HTR-8/SVneo (cell line): ENCODE measurements around the gene ZFP64.

Experiments
- DNase-seq: peaks from one replicate; pipeline ENCODE4 v3.0.0; 2011; ENCODE audit warnings: low spot score, mixed read lengths; ENCODE audit not compliant: insufficient read length
- FAIRE-seq: peaks from 2 replicates; lab custom pipeline; 2011; peaks lifted over from hg19 to GRCh38; lab: Jason Lieb, UNC

Gene ZFP64

DNA sequence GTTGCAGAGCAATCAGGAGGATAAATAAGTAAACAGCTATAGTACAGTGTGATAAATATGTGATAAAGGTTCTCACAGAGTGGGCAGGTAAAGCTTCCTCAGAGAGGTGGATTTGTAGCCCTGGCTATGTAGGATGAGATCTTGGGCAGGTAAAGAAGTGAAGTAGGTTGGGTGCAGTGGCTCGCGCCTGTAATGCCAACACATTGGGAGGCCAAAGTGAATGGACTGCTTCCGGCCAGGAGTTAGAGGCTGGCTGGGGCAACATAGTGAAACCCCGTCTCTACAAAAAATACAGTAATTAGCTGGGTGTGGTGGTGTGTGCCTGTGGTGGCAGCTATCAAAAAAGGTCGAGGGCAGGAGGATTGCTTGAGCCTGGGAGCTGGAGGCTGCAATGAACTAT, 72.9 kb downstream of the ZFP64 start:
- no peak for DNase-seq

DNA sequence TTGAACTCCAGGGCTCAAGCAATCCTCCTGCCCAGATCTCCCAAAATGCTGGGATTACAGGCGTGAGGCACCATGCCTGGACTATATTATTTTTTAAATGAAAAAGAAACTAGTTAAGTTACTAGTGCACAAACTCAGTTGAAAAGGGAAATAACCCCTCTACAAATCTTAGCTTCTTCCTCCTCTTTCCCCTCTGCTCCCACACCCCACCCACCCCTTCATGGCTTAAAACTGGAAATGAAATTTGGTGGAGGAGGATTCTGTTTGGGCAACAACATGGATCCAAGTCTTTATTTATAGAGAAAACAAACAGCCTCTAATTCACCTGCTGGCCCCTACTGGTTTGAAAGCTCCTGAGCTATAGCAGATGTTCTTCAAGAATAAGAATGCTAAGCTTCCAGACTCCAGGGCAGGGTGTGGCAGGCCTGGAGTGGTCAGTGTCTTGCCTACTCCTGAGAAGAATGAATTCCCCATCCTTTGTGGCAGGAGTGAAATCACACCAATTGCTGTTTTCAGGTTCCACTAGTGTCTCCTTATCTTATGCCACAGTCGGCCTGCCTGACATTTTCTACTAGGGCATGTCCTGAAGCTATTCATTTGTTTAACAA, 73.5 kb downstream of the ZFP64 start:
- no peak for DNase-seq
- FAIRE-seq, result peak; percentile 44

More for the DNA sequence above, 72.9 kb downstream of the ZFP64 start:
- FAIRE-seq, result peak; percentile 26

DNA sequence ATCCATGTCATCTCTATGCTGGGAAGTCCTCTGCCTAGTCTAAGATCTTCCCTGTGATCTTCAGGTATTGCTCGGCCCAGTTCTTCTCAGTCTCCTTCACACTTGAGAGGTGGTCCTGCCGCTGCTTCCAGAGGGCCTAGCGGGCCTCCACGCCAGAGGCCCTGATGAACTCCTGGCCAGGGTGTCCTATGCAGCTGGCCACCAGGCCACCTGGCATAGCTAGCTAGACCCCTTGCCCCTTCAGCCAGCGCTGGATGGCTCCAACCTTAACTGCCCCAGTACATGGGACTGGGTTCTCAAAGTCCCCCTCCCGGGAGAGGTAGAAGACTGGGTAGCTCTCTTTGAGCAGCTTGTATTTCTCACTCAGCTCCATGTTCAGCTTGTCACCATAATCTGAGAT, 81.1 kb downstream of the ZFP64 start:
- DNase-seq (no peak), FAIRE-seq (no peak)

DNA sequence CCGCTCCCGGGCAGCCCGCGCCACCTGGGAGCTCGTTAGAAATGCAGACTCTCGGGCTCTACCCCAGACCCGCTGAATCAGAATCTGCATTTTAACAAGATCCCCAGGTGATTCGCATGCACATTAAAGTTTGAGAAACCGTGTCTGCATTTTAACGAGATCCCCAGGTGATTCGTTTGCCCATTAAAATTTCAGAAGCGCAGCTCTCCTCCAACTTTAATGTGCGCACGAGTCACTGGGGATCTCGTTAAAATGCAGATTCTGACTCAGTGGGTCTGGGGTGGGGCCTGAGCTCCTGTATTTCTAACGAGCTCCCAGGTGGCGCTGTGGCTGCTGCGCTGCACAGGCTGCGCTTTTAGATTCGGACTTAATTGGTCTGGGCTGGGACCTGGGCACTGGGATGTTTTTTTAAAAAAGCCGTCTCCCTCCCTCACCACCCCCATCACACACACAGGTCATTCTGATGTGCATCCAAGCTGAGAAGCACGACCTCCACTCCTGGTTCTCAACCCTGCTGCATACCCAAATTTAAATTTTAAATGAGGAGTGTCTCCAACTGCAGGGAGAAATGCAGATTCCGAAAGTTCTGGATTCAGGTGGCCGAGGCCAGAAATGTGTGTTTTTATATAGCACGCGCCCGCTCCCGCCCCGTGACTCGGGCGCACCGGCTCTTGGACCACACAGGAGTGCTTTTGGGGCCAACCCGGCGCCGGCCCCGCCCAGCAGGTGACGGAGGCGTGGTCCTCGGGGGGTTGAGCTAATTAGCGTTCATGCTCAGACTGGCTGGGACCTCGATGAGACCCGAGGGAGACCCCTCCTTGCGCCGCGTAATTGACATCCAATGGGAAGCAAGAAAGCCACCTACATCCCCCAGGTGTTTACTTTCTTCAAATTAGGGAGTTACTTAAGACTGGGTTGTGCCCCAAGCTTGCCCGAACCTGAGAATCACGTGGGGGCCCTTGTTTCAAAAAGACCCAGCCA, 85.8 kb downstream of the ZFP64 start:
- FAIRE-seq (peak; percentile 49), DNase-seq (no peak)

DNA sequence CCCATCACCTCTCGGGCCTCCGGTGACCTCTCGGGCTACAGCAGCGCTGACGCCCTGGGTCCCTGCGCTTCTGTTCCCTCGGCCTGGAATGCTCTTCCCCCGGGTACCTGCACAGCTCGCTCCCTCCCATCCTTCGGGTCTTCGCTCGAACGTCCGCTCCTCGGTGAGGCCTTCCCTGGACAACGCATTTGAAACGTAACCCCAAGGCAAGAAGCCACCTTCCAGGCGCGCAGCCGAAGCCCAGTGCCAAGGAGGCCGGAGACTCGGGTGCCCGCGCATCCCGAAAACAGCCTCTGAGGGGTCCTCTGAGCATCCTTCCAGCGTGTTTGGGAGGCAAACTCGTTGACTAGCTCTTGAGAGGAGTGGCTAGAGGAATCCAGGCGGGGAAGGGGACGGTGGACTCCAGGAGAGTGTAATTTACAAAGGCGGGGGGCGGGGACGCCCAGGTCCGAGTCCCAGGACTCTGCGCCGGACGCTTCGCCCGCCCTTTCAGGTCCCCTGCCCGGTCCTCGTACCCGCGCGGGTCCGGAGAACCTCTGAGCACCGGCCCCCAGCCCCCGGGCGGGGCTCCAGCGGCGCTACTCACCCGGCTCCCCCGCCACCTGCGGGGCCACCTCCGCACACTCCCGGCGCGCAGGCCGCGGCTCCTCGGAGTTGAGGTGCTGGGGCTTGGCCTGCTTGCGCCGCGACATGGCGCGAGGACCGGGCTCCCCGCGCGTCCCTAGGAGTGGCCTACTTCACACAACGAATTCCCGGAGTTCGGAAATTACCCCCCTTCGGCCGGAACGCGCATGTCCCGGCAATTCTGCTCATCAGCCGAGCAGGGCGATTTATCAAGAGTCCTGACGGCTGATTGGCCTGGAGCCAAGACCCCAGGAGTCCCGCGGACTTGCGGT, 86.8 kb downstream of the ZFP64 start:
- FAIRE-seq (peak; percentile 93), DNase-seq (peak; percentile 98)

DNA sequence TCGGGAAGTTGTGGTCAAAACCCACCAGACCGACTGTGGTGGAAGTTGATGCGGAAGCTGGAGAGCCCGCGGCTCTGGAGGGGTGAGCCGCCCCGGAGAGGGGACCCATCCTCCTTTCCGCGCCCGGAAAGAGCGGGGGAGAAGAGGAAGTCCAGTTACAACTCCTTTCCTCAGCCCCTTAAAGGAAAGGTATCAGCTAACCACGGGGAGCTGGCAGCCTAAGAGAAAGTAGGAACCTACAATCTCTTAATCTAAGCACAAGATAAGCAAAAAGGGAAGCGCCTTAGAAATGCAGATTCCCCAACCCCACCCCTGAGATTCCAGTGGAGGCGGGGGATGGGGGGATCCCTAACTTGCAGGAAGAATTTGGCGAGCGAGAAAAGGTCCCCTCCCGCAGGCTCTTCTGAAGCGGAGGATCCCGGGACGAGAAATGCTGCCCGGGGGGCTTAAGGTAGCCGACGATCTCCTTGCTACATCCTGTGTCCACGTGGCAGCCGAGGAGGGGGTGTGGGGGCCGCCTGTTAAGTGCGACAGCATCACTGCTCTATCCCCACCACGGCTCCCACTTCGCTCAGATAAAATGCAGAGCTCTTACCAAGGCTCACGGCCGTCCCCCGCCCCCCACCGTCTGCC, 87.5 kb downstream of the ZFP64 start:
- FAIRE-seq (no peak), DNase-seq (peak; percentile 78)

DNA sequence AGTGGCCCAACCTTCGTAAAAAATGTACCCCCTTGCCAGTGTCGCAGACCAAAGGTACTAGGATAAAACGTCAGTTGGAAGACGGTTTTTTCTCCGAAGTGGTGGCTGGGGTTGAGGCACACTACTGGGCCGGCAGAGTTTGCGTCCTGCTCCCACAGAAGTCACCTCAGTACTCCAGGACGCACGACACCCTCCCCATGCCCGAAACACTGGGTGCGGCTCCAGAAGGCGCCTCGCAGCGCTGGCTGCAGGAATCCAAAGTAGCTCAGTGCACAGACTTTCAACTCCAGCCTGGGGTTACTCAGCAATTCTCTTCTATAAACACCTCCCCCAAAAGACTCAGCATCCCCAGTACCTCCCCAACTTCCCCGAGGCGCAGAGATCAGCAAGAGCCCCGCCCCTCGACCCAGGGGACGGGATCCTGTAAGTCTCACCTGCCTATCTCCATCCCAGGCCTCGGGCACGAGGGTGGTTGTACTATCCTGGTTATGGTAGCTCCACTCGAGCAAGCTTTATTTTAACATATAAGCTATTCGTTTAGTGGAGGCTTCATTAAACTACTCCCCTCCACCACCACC, 88.2 kb downstream of the ZFP64 start:
- peak; percentile 95 for FAIRE-seq
- DNase-seq, result peak; percentile 83

DNA sequence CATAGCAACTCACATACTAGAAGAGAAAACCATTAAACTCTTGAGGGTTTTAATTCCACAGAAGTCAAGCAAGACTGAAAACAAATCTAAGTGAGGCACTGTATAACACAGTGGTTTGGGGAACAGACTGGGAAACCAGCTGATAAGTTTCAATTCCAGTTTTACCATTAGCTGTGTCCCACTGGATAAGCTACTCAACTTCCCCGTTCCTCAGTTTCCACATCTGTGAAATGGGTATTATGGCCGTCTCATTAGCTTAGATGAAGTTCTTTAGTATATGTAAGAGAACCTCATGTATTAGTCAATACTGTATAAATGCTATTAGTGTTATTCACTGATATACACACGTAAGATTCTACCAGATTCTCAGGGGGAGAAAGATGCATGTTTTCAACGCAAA, 89.0 kb downstream of the ZFP64 start:
- no peak for DNase-seq
- FAIRE-seq, result peak; percentile 74

DNA sequence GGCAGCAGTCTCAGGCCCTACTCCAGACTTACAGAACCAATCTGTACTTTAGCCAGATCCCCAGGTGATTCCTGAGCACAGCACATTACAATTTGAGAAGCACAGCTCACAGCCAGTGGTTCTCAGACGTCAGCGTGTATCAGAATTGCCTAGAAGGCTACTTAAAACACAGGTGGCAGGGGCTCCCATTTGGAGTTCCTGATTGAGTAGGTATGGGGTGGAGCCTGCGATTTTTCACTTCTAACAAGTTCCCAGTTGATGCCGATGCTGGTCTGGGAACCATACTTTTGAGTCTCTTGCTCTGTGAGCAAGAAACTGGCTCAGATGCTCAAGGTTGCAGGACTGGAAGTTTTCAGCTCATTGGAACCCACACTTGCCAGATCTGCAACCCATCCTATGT, 89.5 kb downstream of the ZFP64 start:
- DNase-seq (no peak), FAIRE-seq (no peak)
